Measurements from ENCODE around the gene STN1. TPM values are rescaled to one million over a fixed set of nuclear protein-coding genes. Genes with fewer than 3 reads are reported as not detected.

The STN1 gene
- total and polyA plus RNA-seq, 2 of the 8 experiments (the other 6 are each of a cell fraction or from before 2014, with no cell fraction given) = 10.1 to 12.4 TPM

DNA sequence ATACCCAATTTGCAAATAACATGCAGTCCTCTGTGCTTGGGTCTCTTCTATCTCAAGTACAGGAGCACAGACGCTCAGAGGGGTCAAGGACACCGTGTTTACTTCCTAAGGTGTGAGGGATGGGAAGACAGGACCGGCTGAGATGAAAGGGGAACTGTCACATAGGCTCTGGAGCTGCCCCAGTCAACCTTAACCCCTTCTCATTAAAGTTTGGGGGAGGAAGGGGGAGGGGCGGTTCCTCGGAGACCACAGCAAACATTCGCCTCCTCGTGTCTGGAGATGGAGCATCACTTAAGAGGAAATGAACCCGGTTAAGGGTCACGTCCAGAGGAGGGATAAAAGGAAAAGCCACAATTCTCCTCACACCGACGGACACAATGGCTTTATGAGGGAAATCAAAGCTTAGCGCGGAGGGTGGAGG is 63.7 kb downstream of the STN1 start:
- DNase-seq (ENCODE audit: low read depth in 1 of 2, low spot score in 2 of 2) = peak in 1 of 2 experiments; percentile 64
- Histone ChIP-seq H2AFZ (ENCODE audit: low read length) (no peak overlapping the region), H4K20me1 (replicated peaks in 1 of 2; ENCODE audit: control insufficient read depth in 1 of 2, insufficient read depth in 2 of 2, low read length in 2 of 2) (no peaks in the 10 kb centered on the region), H2BK20ac (ENCODE audit: low read length) (no peak overlapping the region), H3K23ac (ENCODE audit: insufficient read length) (no peak overlapping the region), H3K9me3 (ENCODE audit: insufficient read depth in 2 of 2, low read depth in 1 of 2, low read length in 1 of 2) (no peaks in the 10 kb centered on the region), H3K4ac (replicated peaks; ENCODE audit: insufficient read length, low read depth, low read length) (no peak overlapping the region), H3K14ac (ENCODE audit: insufficient read length) (no peak overlapping the region), H4K5ac (ENCODE audit: insufficient read length, low read depth, low read length) (no peak overlapping the region), H3K27ac (ENCODE audit: low read depth, low read length) (no peak overlapping the region), H3K36me3 (ENCODE audit: control insufficient read depth in 2 of 4, insufficient read depth in 4 of 4, low read length in 3 of 4) (no peaks in the 10 kb centered on the region), H2AK5ac (ENCODE audit: low read depth, low read length) (no peak overlapping the region; the same call in 1 of the 2 replicates), H3K79me2 (ENCODE audit: control insufficient read depth in 1 of 2, insufficient read depth in 2 of 2, low read length in 2 of 2) (no peaks in the 10 kb centered on the region), H2BK120ac (replicated peaks; ENCODE audit: low read depth, low read length) (no peak overlapping the region), H3K23me2 (ENCODE audit: low read depth, low read length) (peaks cover 15% of the 10 kb centered on the region), H2BK12ac (ENCODE audit: low read depth, low read length) (no peak overlapping the region), H3K4me3 (ENCODE audit: extremely low read depth in 1 of 4, insufficient read depth in 2 of 4, low read depth in 3 of 4, low read length in 4 of 4) (peak overlapping the region; percentile 61 to 91 (median 72)), H4K8ac (ENCODE audit: extremely low read depth, insufficient read depth, low read length) (no peak overlapping the region), H3K4me2 (ENCODE audit: insufficient read depth in 1 of 2, low read depth in 2 of 2, low read length in 2 of 2) (peak overlapping the region; percentile 77 to 95), H3K18ac (ENCODE audit: extremely low read depth, low read length) (no peak overlapping the region), H3K9ac (replicated peaks in 1 of 4; ENCODE audit: extremely low read depth in 1 of 4, low read depth in 3 of 4, low read length in 3 of 4) (no peak overlapping the region), H3K4me1 (replicated peaks in 1 of 4; ENCODE audit: control insufficient read depth in 3 of 4, insufficient read depth in 4 of 4, low read length in 3 of 4) (peaks cover 5 to 12% (median 6%) of the 10 kb centered on the region in 4 experiments), H3K79me1 (ENCODE audit: low read depth, low read length) (no peaks in the 10 kb centered on the region), H3K27me3 (replicated peaks in 1 of 4; ENCODE audit: control insufficient read depth in 3 of 4, extremely low read depth in 1 of 4, insufficient read depth in 3 of 4, low read length in 3 of 4) (peaks cover 4 to 38% (median 31%) of the 10 kb centered on the region in 4 experiments; a peak in 6 of 7 replicates), H2BK5ac (ENCODE audit: low read depth, low read length) (no peak overlapping the region), H2BK15ac (ENCODE audit: low read length) (no peak overlapping the region), H3K56ac (replicated peaks; ENCODE audit: insufficient read length, low read depth, low read length) (no peak overlapping the region), H4K91ac (replicated peaks; ENCODE audit: insufficient read length, low read length) (no peak overlapping the region)
- ChIA-PET CTCF (ENCODE audit: partially characterized antibody) (interaction anchor here (0.7 to 9.8 kb wide), 35 partner anchors 11 to 261 kb away, joined by 3 to 199 read pairs (median 6); no protein-coding TSS in a partner anchor), POLR2A (ENCODE audit: partially characterized antibody) (interaction anchor here (0.7 to 1.7 kb wide), 7 partner anchors 8 to 142 kb away, joined by 3 to 8 read pairs (median 4); no protein-coding TSS in a partner anchor)
- WGBS, 2 experiments (ENCODE audit: extremely low coverage in 1 of 2, insufficient coverage in 1 of 2, insufficient read length in 1 of 2, insufficient replicate concordance in 2 of 2, low coverage in 1 of 2, low lambda C conversion rate in 2 of 2, missing lambda C conversion rate in 1 of 2) = 4% methylated on average over 9 of the region's 13 CpGs; no CpG with 5 or more reads in 1 of the 2 experiments
- peak; percentile 36 for FAIRE-seq
- TF ChIP-seq ZNF274 (IDR thresholded peaks at IDR 0.05; ENCODE audit: borderline replicate concordance, extremely low read depth, low read length) = no peak
- no peak for TF ChIP-seq NRF1 (IDR thresholded peaks at IDR 0.05; ENCODE audit: low read depth, low read length)
- no peak for TF ChIP-seq EZH2 (IDR thresholded peaks at IDR 0.05; ENCODE audit: low read depth, low read length, severe bottlenecking)
- no peak for TF ChIP-seq SAP30 (IDR thresholded peaks at IDR 0.05; ENCODE audit: insufficient read depth, insufficient replicate concordance, low read length)
- TF ChIP-seq POLR2AphosphoS5 (IDR thresholded peaks at IDR 0.05; ENCODE audit: low read depth, low read length) = no peak
- TF ChIP-seq, protein P1, sequence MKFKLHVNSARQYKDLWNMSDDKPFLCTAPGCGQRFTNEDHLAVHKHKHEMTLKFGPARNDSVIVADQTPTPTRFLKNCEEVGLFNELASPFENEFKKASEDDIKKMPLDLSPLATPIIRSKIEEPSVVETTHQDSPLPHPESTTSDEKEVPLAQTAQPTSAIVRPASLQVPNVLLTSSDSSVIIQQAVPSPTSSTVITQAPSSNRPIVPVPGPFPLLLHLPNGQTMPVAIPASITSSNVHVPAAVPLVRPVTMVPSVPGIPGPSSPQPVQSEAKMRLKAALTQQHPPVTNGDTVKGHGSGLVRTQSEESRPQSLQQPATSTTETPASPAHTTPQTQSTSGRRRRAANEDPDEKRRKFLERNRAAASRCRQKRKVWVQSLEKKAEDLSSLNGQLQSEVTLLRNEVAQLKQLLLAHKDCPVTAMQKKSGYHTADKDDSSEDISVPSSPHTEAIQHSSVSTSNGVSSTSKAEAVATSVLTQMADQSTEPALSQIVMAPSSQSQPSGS (IDR thresholded peaks at IDR 0.05; ENCODE audit: low read length) = no peak
- no peak for TF ChIP-seq TCF12 (IDR thresholded peaks at IDR 0.05; ENCODE audit: low read depth, low read length)
- no peak for TF ChIP-seq YY1 (IDR thresholded peaks at IDR 0.05; ENCODE audit: low read depth, low read length)
- TF ChIP-seq BRCA1 (IDR thresholded peaks at IDR 0.05; ENCODE audit: low read depth, low read length) = no peak
- 0 out of 2 replicates have a peak, but pooled peaks have one; percentile 10 for TF ChIP-seq CEBPB (IDR thresholded peaks at IDR 0.05; ENCODE audit: low read depth, low read length)
- TF ChIP-seq SIN3A (conservative IDR thresholded peaks at IDR 0.05 in 1 of 2, IDR thresholded peaks at IDR 0.05 in 1 of 2; ENCODE audit: low read depth in 1 of 2, low read length in 2 of 2) = 0 out of 4 replicates have a peak, but pooled peaks of 1 of the 2 experiments have one; percentile 14

Measured in H1 (cell line).